Stimulated activated naive CD8-positive, alpha-beta T cell treated with anti-CD3 and anti-CD28 coated beads, Interleukin-15, Interleukin-2, amounts not matched to agents 100 ng/mL and 50 ng/mL, for 24 hours (primary cell): ENCODE results near the gene TOLLIP.
"Not testable (repeated sequence)": the region's sequence is repeated elsewhere in the genome, so short reads cannot be mapped to it uniquely, and the experiment has no call there.

Experiments used
- H3K27ac Mint-ChIP-seq: one replicate; pipeline ENCODE4 v1.8.0; 2021; ENCODE audit warnings: mild to moderate bottlenecking, mixed read lengths
- H3K27me3 Mint-ChIP-seq: one replicate; pipeline ENCODE4 v1.8.0; 2021; ENCODE audit warnings: mixed read lengths
- H3K36me3 Mint-ChIP-seq: one replicate; pipeline ENCODE4 v1.8.0; 2021; ENCODE audit warnings: low read depth, mixed read lengths
- H3K4me1 Mint-ChIP-seq: one replicate; pipeline ENCODE4 v1.8.0; 2021; ENCODE audit warnings: low read depth, mixed read lengths
- H3K4me3 Mint-ChIP-seq: one replicate; pipeline ENCODE4 v1.8.0; 2021; ENCODE audit warnings: mild to moderate bottlenecking, mixed read lengths
- H3K9me3 Mint-ChIP-seq: one replicate; pipeline ENCODE4 v1.8.0; 2021; ENCODE audit warnings: mixed read lengths

Gene TOLLIP

DNA sequence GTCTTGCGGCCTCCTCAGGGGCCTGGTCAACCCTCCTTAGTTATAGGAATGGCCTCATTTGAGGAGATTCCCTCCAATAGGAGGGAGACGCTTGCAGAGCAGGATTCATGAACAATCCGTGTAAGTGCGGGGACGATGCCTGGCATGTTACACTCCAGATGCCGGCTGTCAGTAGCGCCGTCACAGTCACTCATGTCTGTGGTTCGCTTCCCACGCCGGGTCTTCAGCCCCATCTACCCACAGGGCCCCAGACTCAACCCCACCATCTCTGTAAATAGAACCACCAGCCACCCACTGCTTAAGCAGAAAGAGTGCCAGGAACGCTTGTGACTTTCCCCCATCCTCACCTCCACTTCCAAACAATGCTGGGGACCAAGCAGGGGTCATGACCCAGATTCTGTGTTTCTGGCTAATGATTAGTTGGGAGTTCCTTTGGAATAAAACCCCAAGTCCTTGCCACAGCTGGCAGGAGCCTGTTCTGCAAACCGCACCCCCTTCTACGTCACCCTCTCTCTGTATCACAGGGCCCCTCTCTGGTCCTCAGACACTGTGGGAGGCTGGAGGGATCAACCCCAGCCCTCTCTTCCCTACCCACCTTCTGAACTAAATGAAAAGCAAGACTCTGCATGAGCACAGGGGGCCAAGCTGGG, 38.8 kb upstream of the TOLLIP start:
- Mint-ChIP-seq H3K27ac (no peak overlapping the region), H3K9me3 (no peaks in the 10 kb centered on the region), H3K36me3 (no peaks in the 10 kb centered on the region), H3K4me1 (peaks cover 3% of the 10 kb centered on the region), H3K27me3 (no peaks in the 10 kb centered on the region), H3K4me3 (no peak overlapping the region)

DNA sequence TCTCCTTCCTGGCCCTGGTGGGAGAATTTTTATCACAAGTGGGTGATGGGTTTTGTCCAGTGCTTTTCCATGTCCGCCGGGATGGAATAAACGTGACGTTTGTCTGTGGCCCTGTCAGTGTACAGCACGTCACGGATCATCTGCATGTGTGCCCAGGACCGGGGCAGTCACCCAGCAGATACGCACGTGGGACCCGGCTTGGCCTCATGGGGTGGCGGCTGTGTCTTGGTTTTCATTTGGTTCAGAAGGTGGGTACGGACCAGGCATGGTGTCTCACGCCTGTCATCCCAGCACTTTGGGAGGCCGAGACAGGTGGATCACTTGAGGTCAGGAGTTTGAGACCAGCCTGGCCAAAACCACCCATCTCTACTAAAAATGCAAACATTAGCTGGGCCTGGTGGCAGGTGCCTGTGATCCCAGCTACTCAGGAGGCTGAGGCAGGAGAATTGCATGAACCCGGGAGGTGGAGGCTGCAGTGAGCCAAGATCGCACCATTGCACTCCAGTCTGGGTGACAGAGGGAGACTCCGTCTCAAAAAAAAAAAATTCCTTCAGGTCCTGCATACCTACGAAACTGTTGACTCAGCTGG, 38.1 kb upstream of the TOLLIP start:
- not testable (repeated sequence) for H3K4me3 Mint-ChIP-seq, H3K36me3 Mint-ChIP-seq, H3K4me1 Mint-ChIP-seq, H3K27me3 Mint-ChIP-seq, H3K9me3 Mint-ChIP-seq, H3K27ac Mint-ChIP-seq

DNA sequence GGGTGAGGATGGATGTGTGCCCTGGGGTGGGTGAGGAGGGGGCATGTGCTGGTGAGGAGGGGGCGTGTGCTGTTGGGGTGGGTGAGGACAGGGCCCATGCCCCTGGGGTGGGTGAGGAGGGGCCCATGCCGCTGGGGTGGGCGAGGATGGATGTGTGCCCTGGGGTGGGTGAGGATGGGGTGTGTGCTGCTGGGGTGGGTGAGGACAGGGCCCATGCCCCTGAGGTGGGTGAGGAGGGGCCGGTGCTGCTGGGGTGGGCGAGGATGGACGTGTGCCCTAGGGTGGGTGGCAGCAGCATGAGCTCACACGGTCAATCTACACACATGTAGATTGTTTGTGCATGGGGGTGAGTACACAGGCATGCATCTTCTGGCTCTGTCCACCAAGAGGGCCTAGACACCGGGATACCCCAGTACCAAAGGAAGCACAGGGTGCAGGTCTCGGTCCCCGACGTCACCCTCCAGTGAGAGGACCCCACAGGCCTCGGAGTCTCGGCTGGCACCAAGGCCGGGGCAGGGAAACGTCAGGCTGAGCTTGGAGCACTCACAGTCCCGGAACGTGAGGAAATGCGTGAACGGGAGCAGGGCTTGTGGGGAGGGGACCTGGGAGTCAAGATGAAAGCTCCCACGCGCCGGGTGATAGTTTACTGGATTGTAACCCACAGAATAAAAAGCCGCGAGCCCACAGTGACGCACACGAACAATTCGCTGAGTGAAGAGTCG, 37.4 kb upstream of the TOLLIP start:
- Mint-ChIP-seq H3K4me3 (no peak overlapping the region), H3K4me1 (peaks cover 3% of the 10 kb centered on the region), H3K9me3 (no peaks in the 10 kb centered on the region), H3K27me3 (no peaks in the 10 kb centered on the region), H3K36me3 (no peaks in the 10 kb centered on the region), H3K27ac (no peak overlapping the region)

DNA sequence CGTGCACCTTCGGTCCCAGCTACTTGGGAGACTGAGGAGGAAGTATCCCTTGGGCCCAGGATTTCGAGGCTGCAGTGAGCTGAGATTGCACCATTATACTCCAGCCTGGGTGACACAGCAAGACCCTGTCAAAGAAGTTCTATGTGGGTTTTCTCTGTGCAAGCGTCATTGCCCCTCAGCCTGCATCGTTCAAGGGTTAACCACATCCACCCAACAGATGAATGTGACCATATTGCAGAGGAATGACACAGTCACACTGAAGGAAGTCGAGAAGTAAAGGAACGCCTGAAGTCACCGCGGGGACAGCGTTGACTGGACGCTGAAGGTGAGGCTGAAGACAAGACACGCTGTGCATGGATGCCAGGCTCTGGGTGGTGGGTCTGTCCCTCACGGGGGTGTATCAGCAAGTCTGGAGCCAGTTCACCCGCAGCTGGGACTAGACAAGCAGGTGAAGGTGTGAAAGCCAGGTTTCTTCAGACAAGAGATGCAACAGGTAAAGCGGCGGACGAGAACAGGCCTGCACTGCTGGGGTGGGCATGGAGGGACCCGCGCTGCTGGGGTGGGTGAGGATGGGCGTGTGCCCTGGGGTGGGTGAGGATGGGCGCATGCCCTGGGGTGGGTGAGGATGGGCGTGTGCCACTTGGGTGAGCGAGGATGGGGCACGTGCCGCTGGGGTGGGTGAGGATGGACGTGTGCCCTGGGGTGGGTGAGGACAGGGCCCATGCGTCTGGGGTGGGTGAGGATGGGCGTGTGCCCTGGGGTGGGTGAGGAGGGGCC, 36.5 kb upstream of the TOLLIP start:
- Mint-ChIP-seq H3K27me3 (no peaks in the 10 kb centered on the region), H3K27ac (no peak overlapping the region)

DNA sequence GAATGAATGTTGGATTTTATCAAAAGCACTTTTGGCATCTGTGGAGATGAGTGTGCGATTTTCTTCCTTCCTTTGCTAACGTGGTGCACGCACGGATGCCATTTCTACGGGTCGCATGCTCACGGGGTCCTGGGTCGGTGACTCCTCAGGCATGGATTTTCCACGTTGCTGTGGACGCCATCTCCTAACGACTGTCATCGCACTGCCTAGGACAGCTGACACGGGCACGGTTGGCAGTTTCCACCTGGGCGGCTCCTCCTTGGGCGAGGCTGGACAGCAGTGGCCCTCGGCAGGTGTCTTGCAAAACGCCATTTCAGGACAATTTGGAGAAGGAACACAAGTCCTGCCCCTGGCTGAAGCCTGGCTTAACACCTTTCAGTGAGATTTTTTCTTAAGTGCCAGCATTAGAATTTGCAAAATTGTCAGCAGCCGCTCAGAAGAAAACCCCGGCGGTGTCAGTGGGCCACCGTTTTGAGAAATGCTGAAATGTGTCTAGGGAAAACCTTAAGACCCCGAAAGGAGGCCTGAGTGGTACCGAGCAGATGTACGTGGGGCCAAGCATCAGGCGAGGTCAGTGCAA, 34.7 kb upstream of the TOLLIP start:
- H3K9me3 Mint-ChIP-seq = no peaks in the 10 kb centered on the region
- no peak overlapping the region for H3K27ac Mint-ChIP-seq
- H3K36me3 Mint-ChIP-seq = no peaks in the 10 kb centered on the region
- H3K4me1 Mint-ChIP-seq = peaks cover 3% of the 10 kb centered on the region
- no peak overlapping the region for H3K4me3 Mint-ChIP-seq
- no peaks in the 10 kb centered on the region for H3K27me3 Mint-ChIP-seq

More for the DNA sequence above, 36.5 kb upstream of the TOLLIP start:
- H3K4me3 Mint-ChIP-seq = no peak overlapping the region
- H3K9me3 Mint-ChIP-seq = no peaks in the 10 kb centered on the region
- peaks cover 3% of the 10 kb centered on the region for H3K4me1 Mint-ChIP-seq
- no peaks in the 10 kb centered on the region for H3K36me3 Mint-ChIP-seq

DNA sequence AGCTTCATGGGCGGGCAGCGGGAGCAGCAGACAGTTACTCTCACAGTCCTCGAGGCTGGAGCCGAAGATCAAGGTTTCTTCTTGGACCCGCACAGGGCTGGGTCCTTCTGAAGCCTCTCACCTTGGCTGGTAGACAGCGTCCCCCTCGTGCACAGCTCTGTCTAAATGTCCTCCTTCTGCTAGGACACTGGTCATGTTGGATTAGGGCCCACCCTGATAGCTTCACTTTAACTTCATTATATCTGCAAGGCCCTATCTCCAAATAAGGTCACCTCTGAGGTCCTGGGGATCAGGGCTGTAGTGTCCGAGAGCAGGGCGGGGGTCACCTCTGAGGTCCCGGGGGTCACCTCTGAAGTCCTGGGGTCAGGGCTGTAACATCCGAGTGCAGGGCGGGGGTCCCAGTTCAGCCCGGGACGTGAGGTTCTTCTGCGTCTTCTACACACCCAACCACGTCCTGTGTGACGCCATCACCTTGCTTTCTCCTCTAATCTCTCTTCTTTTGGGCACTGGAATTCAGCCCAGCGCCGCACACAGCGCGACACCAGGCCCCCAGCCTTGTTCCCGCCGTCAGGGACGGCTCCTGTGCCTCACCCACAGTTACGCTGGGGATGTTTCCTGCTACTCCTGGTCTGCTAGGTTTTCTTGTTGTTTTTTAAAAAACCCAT, 34.1 kb upstream of the TOLLIP start:
- H3K27ac Mint-ChIP-seq = no peak overlapping the region
- H3K36me3 Mint-ChIP-seq = no peaks in the 10 kb centered on the region
- H3K4me3 Mint-ChIP-seq = no peak overlapping the region
- peaks cover 3% of the 10 kb centered on the region for H3K4me1 Mint-ChIP-seq
- no peaks in the 10 kb centered on the region for H3K9me3 Mint-ChIP-seq
- no peaks in the 10 kb centered on the region for H3K27me3 Mint-ChIP-seq

DNA sequence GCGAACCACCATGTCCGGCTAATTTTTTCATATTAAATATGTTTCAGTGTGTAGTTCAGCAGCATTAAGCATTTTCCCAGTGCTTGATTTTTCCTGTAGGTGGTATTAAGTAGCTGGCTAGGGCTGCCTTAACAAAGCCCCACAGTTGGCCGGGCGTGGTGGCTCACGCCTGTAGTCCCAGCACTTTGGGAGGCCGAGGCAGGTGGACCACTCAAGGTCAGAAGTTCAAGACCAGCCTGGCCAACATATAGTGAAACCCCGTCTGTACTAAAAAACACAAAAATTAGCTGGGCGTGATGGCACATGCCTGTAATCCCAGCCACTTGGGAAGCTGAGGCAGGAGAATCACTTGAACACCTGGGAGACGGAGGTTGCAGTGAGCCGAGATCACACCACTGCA, 33.5 kb upstream of the TOLLIP start:
- no peak overlapping the region for H3K4me3 Mint-ChIP-seq
- H3K9me3 Mint-ChIP-seq = peaks cover under 1% of the 10 kb centered on the region
- H3K27ac Mint-ChIP-seq = no peak overlapping the region
- peaks cover 7% of the 10 kb centered on the region for H3K4me1 Mint-ChIP-seq
- H3K27me3 Mint-ChIP-seq = peaks cover 1% of the 10 kb centered on the region
- peaks cover under 1% of the 10 kb centered on the region for H3K36me3 Mint-ChIP-seq

DNA sequence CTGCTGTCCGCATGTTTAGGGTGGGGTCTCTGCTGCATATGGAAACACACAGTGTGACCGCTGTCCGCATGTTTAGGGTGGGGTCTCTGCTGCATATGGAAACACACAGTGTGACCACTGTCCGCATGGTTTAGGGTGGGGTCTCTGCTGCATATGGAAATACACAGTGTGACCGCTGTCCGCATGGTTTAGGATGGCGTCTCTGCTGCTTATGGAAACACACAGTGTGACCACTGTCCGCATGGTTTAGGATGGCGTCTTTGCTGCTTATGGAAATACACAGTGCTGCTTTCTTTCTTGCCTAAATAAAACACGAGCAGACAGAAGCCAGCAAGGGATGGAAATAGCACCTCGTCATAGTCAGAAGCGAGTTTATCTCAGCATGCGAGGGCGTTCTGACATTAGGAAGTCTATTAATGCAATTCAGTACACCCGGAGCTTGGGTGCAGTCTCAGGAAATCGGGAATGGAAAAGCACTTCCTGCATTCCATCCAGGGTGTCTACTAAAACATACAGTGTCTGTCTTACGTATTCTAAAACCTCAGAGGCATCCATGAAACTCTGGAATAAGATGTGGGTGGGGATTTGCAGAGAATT, 32.6 kb upstream of the TOLLIP start:
- Mint-ChIP-seq H3K27me3 (peaks cover 5% of the 10 kb centered on the region), H3K9me3 (peaks cover 4% of the 10 kb centered on the region), H3K36me3 (peaks cover 4% of the 10 kb centered on the region), H3K4me3 (no peak overlapping the region), H3K27ac (no peak overlapping the region), H3K4me1 (peaks cover 10% of the 10 kb centered on the region)

DNA sequence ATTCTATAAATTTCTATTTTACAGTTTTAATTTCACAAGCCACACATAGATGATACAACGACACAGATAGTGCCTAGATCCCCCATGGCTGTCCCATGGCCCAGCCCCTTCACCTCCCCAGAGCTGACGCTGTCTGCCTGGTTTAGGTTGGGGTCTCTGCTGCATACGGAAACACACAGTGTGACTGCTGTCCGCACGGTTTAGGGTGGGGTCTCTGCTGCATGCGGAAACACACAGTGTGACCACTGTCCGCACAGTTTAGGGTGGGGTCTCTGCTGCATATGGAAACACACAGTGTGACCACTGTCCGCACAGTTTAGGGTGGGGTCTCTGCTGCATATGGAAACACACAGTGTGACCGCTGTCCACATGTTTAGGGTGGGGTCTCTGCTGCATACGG, 31.8 kb upstream of the TOLLIP start:
- H3K4me3 Mint-ChIP-seq, H3K9me3 Mint-ChIP-seq, H3K36me3 Mint-ChIP-seq, H3K27ac Mint-ChIP-seq, H3K27me3 Mint-ChIP-seq: not testable (repeated sequence)
- peaks cover 10% of the 10 kb centered on the region for H3K4me1 Mint-ChIP-seq

DNA sequence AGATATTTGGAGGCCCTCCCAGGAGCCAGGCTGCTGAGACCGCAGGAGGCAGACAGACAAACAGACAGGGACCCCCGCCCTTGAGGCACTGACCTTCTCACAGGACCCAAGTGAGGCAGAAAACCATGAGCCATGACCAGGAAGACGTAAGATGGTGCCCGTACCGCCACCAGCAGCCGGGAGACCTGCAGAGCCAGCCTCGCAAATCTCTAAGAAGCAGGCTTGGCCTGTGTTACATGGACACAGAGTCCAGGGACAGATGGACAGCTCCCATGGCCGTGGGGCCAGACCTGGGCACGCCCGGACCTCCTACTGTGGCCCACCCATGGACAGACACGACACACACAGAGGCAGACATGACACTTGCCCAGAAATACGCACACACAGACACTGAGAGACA, 30.7 kb upstream of the TOLLIP start:
- Mint-ChIP-seq H3K27me3 (peaks cover 5% of the 10 kb centered on the region), H3K9me3 (peaks cover 4% of the 10 kb centered on the region), H3K4me1 (peaks cover 16% of the 10 kb centered on the region)

DNA sequence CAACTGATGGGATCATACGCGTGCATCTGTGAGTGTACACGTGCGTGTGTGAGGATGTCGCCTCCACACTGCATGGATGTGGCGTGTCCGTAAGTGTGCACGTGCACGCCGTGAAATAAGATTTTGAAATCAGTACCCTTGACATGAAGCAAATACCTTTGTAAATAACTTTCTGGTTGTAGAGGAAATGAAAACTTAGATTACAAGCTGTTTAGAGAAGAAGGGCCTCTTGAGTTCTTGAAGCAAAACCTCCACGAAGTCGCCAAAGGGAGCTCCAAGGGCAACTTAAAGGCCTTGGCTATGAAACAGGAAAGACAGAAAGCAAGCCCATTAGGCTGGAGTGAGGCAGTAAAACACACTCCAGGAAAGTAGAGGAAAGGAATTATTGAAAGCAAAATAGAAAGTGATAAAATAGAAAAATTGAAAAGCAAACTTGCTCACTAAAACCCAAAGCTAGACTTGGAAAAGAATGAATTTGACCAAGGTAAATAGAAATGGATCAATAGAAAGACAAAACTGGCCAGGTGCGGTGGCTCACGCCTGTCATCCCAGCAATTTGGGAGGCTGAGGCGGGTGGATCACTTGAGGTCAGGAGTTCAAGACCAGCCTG, 29.7 kb upstream of the TOLLIP start:
- Mint-ChIP-seq H3K4me1 (peaks cover 19% of the 10 kb centered on the region), H3K27ac (no peak overlapping the region), H3K4me3 (no peak overlapping the region), H3K36me3 (peaks cover 4% of the 10 kb centered on the region), H3K27me3 (peaks cover 5% of the 10 kb centered on the region), H3K9me3 (peaks cover 4% of the 10 kb centered on the region)

More for the DNA sequence above, 30.7 kb upstream of the TOLLIP start:
- Mint-ChIP-seq H3K36me3 (peaks cover 4% of the 10 kb centered on the region), H3K27ac (no peak overlapping the region), H3K4me3 (no peak overlapping the region)

DNA sequence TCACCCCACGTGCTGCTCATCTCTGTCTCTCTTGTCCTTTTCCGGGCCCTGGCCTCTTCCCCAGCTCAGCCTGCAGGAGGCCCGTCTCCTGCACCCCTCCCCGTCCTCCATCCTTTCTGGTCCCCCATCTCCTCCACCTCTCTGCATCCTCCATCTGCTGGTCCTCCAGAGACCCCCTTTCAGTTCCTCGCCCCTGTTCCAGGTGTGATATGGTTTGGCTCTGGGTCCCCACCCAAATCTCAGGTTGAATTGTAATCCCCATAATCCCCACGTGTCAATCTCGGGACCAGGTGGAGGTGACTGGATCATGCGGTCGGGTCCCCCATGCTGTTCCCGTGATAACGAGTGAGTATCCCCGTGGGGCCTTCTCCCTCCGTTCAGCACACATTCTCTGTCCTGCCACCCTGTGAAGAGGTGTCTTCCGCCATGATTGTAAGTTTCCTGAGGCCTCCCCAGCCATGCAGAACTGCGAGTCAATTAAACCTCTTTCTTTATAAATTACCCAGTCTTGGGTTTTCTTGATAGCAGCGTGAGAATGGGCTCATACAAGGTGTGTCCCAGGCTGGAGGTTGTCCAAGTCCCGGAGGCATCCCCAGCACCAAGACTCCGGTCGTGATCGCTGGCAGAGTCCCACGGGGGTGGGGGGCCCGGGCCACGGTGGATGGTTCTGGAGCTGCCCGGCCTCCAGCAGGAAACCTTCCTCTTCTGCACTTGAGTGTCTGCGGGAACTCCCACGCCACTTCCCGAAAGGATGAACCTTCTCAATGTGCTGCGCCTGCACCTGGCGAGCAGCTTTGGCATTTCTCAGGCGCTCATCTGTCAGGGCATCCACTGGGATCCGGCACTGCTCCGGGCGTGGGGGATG, 29.0 kb upstream of the TOLLIP start:
- peaks cover 4% of the 10 kb centered on the region for H3K9me3 Mint-ChIP-seq
- peak overlapping the region; percentile 71 for H3K27ac Mint-ChIP-seq

DNA sequence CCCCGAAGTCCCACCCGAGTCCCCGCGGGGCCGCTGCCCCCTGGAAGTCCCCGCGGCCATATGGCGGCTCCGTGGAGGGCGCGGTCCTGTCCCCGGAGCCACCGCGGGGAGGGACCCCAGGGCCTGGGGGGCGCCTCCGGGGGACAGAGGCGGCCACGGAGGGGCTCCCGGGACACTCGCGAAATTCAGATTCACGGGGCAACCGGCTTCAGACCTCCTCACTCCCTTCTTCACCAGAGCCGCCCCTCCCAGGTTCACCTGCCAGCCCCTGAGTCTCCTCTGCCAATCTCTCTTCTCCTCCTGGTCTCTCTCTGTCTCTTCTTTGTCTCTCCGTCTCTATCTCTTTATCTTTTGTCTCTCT, 28.2 kb upstream of the TOLLIP start:
- Mint-ChIP-seq H3K27ac (peak overlapping the region; percentile 71), H3K27me3 (peaks cover 5% of the 10 kb centered on the region), H3K4me3 (peak overlapping the region; percentile 72), H3K36me3 (peaks cover 4% of the 10 kb centered on the region), H3K4me1 (peaks cover 19% of the 10 kb centered on the region), H3K9me3 (peaks cover 4% of the 10 kb centered on the region)

More for the DNA sequence above, 29.0 kb upstream of the TOLLIP start:
- H3K4me3 Mint-ChIP-seq = peak overlapping the region; percentile 72
- H3K4me1 Mint-ChIP-seq = peaks cover 19% of the 10 kb centered on the region
- H3K27me3 Mint-ChIP-seq = peaks cover 5% of the 10 kb centered on the region
- H3K36me3 Mint-ChIP-seq = peaks cover 4% of the 10 kb centered on the region
